HPDE6-E6E7 (cell line): ENCODE measurements around the gene NPBWR2.

Source experiments
- DNase-seq: peaks from one replicate; pipeline ENCODE4 v3.0.0; 2011; ENCODE audit warnings: missing footprints; ENCODE audit errors: extremely low spot score

The NPBWR2 gene

GRCh38 chr20:64106981-64107735 lies at the start of gene NPBWR2:
NPBWR2 (minus strand) TSS chr20:64107565; CDS start chr20:64106831, 734 bp downstream.
- DNase-seq: no peak

- DNase-seq: no peak
These were observed 48.9 kb upstream of the NPBWR2 start for GRCh38 chr20:64156136-64156885.

- DNase-seq: no peak
These were observed 48.1 kb upstream of the NPBWR2 start for GRCh38 chr20:64155258-64156135.

- DNase-seq: no peak
These were observed 47.4 kb upstream of the NPBWR2 start for GRCh38 chr20:64154590-64155257.

- no peak for DNase-seq
These were observed 46.7 kb upstream of the NPBWR2 start for GRCh38 chr20:64153861-64154589.

- DNase-seq: no peak
These were observed 46.0 kb upstream of the NPBWR2 start for GRCh38 chr20:64153410-64153809.

- no peak for DNase-seq
These were observed 45.5 kb upstream of the NPBWR2 start for GRCh38 chr20:64152906-64153305.

- peak; percentile 100 for DNase-seq
These were observed 44.5 kb upstream of the NPBWR2 start for GRCh38 chr20:64151633-64152530.

- no peak for DNase-seq
These were observed 43.6 kb upstream of the NPBWR2 start for GRCh38 chr20:64150756-64151632.

GRCh38 chr20:64149809-64150560 lies 42.6 kb upstream of the NPBWR2 start:
- DNase-seq: no peak

- no peak for DNase-seq
These were observed 41.8 kb upstream of the NPBWR2 start for GRCh38 chr20:64149141-64149540.

- DNase-seq: no peak
These were observed 41.2 kb upstream of the NPBWR2 start for GRCh38 chr20:64148581-64148980.

GRCh38 chr20:64146936-64147477 lies 39.6 kb upstream of the NPBWR2 start:
- no peak for DNase-seq

- no peak for DNase-seq
These were observed 39.1 kb upstream of the NPBWR2 start for GRCh38 chr20:64146301-64146935.

- DNase-seq: no peak
These were observed 38.3 kb upstream of the NPBWR2 start for GRCh38 chr20:64145458-64146300.

- DNase-seq: no peak
These were observed 37.0 kb upstream of the NPBWR2 start for GRCh38 chr20:64144144-64144912.
